Epithelial cell of proximal tubule (primary cell): ENCODE measurements around the gene ORC4. TPM values are rescaled to one million over a fixed set of nuclear protein-coding genes. Genes with fewer than 3 reads are reported as not detected.
A peak's percentile ranks its signal among the peaks of the same experiment; 100 is the strongest.

ENCODE experiments used
- DNase-seq: peaks from one replicate; pipeline ENCODE4 v3.0.0-alpha.2; 2011; ENCODE audit warnings: low read depth
- H3K4me3 ChIP-seq: 2 replicates; pipeline ENCODE4 v1.5.1; 2011; ENCODE audit warnings: low read depth, mild to moderate bottlenecking, low read length
- CTCF ChIP-seq: conservative IDR thresholded peaks from 2 replicates; pipeline ENCODE4 v1.5.1; 2012; ENCODE audit warnings: low read depth, mild to moderate bottlenecking, low read length
- total RNA-seq: library from RNA; depleted of rRNA; stranded (reverse); fragments of >200 nt; gene quantifications from 2 replicates; pipeline ENCODE4 v1.2.3, GENCODE V29; 2015

ORC4 gene
- total RNA-seq, 1 donor from 2014 or later, result 39.8 TPM

DNA sequence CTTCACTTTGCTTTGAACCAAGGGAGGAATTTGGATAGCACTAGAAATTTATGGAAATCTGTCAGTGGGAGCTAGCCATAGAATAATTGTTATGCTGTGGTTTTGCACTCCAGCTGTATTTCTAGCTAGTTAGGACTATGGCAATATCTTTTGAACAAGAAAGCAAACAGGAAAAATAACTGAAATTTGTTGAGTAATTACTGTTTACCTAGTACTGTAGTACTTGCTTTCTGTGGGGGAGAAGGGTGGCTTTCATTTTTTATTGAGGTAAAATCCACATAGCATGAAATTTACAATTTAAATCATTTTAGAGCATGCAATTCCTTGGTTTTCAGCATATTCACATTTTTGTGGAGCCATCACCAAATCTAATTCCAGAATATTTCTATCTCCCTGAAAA is 28.7 kb upstream of the ORC4 start:
- H3K4me3 ChIP-seq, result no peak overlapping the region
- TF ChIP-seq CTCF, result no peak
- DNase-seq, result no peak

- no peak for TF ChIP-seq CTCF
- no peak for DNase-seq
Observed at GRCh38 chr2:148048475-148049221, 28.1 kb upstream of the ORC4 start.

DNA sequence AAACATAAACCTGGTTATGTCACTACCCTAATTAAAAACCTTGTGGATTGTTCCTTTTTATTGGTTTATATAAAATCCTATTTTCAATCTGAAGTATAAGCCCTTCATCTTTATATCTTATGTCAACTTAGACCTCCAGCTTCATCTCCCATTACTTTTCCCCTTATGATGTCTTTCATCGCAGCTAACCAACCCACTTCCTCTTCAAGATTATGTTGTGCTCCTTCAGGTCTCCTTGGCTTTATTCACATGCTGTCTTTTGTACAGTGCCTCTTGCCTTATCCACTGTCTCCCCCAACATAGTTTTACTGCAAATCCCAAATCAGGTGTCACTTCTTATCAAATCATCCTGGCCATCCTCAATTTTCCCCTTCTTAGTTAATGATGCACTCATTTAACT is 26.3 kb upstream of the ORC4 start:
- no peak for DNase-seq
- no peak overlapping the region for H3K4me3 ChIP-seq
- TF ChIP-seq CTCF, result no peak

More at GRCh38 chr2:148048475-148049221, 28.1 kb upstream of the ORC4 start:
- H3K4me3 ChIP-seq, result no peak overlapping the region

DNA sequence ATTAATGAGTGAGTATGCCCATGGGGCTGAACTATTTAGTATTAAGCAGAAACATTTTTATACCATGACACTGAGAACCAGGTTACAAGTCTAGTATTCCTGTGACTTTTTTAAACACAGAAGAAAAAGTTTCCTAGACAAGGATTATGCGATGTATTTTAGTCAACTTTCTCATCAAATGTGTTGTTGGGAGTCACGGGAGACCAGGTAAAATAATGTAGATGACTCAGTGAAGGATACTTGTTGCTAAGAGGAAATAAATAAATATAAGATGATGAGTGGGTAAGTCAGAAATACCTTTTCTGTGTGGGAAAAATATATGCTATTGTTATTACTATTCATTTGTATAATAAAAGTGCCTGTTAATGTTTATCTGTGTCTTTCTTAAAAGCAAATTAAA is 23.8 kb upstream of the ORC4 start:
- H3K4me3 ChIP-seq, result no peak overlapping the region
- DNase-seq, result peak; percentile 7
- no peak for TF ChIP-seq CTCF

DNA sequence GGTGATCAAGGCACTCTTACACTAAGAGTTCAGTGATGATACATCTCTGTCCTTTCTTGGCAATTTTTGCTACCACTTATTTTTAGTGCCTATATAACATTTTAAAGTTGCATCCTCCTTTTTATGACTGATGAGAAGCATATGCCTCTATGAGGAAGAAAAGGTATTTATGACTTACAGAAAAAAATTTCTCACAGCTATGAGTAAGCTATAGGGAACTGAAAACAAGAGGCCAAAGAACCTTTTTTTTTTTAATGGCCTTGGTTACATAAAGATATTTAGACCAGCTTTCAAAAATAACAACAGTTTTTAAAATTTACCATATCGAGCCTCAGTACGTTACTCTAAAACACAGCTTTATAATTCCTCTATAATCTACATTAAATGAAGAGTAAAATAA is 21.7 kb upstream of the ORC4 start:
- H3K4me3 ChIP-seq, result no peak overlapping the region
- TF ChIP-seq CTCF, result no peak
- DNase-seq, result no peak

- no peak for DNase-seq
- TF ChIP-seq CTCF, result no peak
- no peak overlapping the region for H3K4me3 ChIP-seq
Observed at GRCh38 chr2:148039783-148040182, 19.2 kb upstream of the ORC4 start.

DNA sequence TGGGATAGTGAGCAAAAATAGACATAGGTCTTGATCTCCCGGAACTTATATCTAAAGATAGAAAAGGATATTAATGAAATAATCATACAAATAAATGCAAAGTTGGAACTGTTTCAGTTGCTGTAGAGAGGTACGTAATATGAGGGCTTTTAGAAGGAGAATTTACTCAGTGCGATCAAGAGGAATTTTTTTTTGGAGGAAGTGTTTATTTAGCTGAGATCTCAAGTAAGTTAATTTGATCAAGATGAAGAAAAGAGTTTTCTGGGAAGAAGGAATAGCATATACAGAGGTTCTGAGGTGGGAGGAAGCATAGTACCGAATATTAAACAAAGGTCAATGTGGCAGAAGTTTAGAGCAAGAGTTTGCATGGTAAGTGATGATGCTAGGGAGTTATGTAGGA is 11.7 kb upstream of the ORC4 start:
- no peak for TF ChIP-seq CTCF
- no peak overlapping the region for H3K4me3 ChIP-seq
- DNase-seq, result no peak
